Cardiac fibroblast (primary cell): ENCODE results near the gene GPR84.

ENCODE experiments used
- DNase-seq, 2 donors: peaks; one replicate each; pipeline versions ENCODE4 v3.0.0 to v3.0.0-alpha.2; 2010; ENCODE audit warnings: low read depth in 2 of 2
- H3K4me3 ChIP-seq, 2 donors: replicated peaks in 1 of 2; 1 replicate in 1 of 2; 2 replicates in 1 of 2; pipeline ENCODE4 v1.5.1; 2011; ENCODE audit warnings: low read depth in 2 of 2, low read length in 2 of 2, mild to moderate bottlenecking in 2 of 2, moderate library complexity in 1 of 2
- CTCF ChIP-seq: IDR thresholded peaks from one replicate; pipeline ENCODE4 v1.5.1; 2011; ENCODE audit warnings: low read depth, mild to moderate bottlenecking, low read length, inconsistent platforms

Gene GPR84

GRCh38 chr12:54407183-54407905 lies 43.1 kb upstream of the GPR84 start:
- TF ChIP-seq CTCF: no peak
- H3K4me3 ChIP-seq: no peak overlapping the region
- no peak for DNase-seq

GRCh38 chr12:54405573-54405972 lies 41.3 kb upstream of the GPR84 start:
- H3K4me3 ChIP-seq: no peak overlapping the region
- no peak for TF ChIP-seq CTCF
- DNase-seq: no peak

- no peak for DNase-seq
- no peak overlapping the region for H3K4me3 ChIP-seq
- TF ChIP-seq CTCF: no peak
Measured at GRCh38 chr12:54405106-54405505, 40.8 kb upstream of the GPR84 start.

GRCh38 chr12:54404061-54405004 lies 40.0 kb upstream of the GPR84 start:
- no peak overlapping the region for H3K4me3 ChIP-seq
- DNase-seq: peak; percentile 77
- TF ChIP-seq CTCF: peak; percentile 93

GRCh38 chr12:54401119-54401518 lies 36.8 kb upstream of the GPR84 start:
- no peak overlapping the region for H3K4me3 ChIP-seq
- DNase-seq: no peak
- TF ChIP-seq CTCF: no peak

- DNase-seq: peak; percentile 88 to 90
- no peak overlapping the region for H3K4me3 ChIP-seq
- peak; percentile 100 for TF ChIP-seq CTCF
Measured at GRCh38 chr12:54398995-54399793, 34.9 kb upstream of the GPR84 start.
